Femur (tissue), 1 donor: ENCODE measurements around the gene OPCML.

Experiments used
- DNase-seq: peaks from one replicate; pipeline ENCODE4 v3.0.0-alpha.2; 2017

OPCML gene

DNA sequence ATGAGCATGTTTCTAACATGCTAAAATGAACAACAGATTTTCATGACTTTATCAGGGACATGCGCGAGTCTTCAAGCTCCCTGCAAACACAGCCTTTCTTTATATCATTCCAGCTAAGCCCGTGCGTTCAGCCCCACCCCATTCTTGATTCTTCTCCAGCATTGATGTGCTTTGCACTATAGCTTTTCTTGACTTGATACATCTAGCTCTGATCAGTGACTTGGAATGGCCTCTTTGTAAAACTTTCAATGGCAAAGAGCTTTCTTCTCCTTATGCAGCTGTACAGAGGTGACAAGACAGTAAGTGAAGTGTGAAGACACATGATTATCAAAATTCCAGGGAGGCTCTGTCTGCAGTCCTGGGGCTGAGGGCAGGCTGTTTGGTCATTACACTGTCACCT lies 561.0 kb downstream of the OPCML start:
- DNase-seq, result no peak

DNA sequence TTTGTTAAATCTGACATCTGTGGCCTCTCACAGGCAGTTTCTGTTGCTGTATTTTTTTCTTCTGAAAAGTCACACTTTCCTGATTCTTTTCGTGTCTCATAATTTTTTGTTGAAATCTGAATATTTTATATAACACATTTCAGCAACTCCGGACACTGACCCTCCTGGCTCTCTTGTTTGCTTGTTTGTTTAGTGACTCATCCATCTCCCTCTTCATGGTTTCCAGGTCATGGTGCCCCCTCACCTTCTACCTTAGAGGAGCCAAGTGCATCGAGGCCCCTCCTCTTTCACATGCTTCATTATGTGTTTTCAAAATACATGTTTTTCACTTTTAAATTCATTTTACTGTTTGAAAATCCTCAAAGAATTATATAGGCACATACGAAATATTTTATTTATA lies 562.4 kb downstream of the OPCML start:
- no peak for DNase-seq

- no peak for DNase-seq
Observed at GRCh38 chr11:132962041-132962440, 570.3 kb downstream of the OPCML start.

- DNase-seq, result no peak
Observed at GRCh38 chr11:132961453-132961852, 570.8 kb downstream of the OPCML start.

DNA sequence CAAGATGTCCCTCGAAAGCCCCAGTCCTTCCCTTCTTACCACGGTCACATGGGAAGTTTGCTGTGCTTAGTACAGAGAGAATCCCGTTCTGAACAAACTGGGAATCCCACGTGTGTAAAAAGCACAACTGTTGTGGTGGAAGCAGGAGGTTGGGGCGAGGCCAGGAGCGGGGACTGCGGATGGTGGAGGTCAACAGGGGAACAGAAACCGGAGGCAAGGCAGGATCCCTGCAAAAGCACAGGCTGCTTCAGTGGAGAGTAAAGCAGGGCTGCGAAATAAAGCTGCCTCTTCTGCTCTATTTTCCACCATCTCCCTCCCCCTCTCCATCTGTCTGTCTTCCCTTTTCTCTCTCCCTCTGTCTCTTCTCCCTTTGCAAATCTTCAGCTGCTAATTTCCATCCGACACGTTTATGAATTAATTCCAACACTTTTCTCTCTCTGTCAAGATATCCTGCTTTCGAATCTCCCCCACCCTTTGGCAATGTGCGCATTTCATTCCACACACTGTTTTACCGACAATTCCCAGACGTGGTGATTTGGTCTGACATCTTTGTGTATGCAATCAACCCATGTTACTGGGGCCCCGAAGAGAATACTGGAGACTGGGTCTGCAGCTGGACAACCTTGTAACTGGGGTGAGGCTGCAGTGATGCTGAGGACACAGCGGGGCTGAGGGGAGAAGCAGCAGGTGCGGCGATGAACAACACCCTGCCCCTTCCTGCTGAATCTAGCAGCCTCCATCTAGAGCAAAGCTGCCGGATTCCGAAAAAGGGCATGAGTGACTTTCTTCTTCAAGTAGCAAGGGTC lies 571.8 kb downstream of the OPCML start:
- DNase-seq, result no peak

GRCh38 chr11:132959693-132960092 lies 572.6 kb downstream of the OPCML start:
- DNase-seq, result no peak

DNA sequence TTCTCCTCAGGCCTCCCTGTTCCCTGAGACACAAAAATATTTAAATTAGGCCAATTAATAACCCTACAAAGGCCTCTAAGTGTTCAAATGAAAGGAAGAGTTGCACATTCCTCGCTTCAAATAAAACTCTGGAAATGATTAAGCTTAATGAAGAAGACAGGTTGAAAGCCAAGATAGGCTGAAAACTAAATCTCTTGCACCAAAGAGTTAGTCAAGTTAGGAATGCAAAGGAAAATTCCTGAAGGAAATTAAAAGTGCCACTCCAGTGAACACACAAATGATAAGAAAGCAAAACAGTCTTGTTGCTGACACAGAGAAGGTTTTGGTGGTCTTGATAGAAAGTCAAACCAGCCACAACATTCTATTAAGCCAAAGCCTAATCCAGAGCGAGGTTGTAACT lies 574.4 kb downstream of the OPCML start:
- no peak for DNase-seq

DNA sequence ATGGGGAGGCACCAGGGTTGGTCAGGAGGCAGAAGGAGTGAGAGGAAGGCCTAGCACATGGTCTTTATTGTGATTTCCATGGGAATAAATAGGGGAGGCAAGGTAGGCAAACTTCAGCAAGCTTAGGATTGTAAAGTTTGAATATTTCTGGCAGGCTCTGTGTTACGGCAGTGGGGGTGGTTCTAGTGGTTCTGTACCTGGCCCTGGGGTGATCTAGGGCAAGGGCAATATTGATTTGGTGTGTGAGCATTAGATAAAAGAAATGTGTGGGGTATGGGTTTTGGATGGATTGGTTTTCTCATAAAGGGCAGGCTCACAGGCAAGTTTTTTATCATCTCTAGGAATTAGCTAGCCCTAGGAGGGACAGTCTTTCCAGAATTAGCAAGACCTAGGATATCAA lies 584.0 kb downstream of the OPCML start:
- DNase-seq, result no peak

GRCh38 chr11:132944569-132944944 lies 587.7 kb downstream of the OPCML start:
- DNase-seq, result no peak

DNA sequence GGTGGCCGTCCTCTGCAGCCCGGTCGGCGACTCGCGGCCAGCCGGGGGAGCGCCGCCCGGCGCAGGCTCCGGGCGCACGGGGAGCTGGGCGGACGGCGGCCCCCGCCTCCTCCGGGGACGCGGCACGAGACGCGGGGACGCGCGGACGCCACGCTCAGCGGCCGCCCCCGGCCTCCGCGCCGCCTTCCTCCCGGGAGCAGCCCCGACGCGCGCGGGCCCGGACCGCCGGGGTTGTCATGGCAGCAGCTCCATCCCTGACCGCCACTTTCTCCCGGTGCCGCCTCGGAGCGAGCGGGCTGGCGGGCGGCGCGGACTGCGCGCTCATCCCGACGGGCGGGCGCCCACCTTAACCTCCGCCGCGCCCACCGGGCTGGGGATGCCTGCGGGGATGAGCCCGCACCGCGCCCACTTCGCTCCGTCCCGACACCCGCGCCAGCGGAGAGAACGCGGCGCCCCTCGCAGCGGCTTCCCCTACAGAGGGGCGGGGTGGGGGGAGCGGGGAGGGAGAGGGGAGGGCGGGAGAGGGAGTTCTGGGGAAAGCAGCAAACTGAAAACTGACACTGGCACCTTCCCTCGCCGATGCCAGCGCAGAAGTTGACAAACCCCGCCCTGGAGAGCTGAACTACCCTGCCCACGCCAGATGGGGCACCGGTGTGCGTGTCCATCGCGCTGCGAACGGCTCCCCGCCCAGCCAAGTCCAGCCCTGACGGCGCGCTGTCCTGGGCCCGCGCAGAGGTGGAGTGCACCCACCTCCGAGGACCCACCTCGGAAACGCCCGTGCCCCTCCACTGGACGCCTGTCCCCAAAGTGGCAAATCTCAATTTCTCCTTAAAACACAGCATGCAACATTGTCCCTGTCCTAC lies 588.4 kb downstream of the OPCML start:
- DNase-seq, result no peak

DNA sequence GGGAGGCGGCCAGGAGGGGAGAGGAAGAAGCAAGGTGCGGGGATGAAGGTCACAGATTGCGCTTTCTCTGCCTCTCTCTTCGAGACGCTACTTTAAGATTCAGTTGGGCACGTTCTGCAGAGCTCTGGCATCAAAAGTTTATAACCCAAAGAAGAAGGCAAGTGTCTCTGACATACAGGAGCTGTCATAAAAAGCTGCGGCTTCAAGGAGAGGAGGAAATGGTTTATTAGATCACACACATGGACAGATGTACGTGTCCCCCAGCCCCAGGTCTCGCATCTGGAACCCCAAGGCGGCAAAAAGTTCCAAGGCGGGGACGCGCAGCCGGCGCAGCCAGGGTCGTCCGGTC lies 589.0 kb downstream of the OPCML start:
- no peak for DNase-seq

- no peak for DNase-seq
Observed at GRCh38 chr11:132942611-132943356, 589.5 kb downstream of the OPCML start.

DNA sequence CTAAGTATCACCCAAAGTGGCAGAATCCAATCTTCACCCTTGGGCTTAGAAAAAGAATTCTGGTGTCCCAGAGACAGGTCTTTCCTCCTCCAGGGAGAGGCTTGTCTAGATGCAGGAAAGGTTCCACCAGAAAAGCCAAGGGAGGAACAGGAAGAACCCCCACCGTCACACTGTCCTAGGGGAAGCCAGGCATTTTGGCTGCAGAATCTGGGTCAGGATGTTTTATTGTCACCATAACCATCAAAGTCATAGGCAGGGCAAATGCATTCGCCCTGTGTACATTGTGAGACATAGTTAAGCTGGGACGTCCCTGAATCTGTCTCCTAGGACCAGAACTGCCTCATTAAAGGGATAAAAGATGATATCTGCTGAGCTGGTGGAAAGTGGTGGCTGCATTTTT lies 590.5 kb downstream of the OPCML start:
- no peak for DNase-seq

DNA sequence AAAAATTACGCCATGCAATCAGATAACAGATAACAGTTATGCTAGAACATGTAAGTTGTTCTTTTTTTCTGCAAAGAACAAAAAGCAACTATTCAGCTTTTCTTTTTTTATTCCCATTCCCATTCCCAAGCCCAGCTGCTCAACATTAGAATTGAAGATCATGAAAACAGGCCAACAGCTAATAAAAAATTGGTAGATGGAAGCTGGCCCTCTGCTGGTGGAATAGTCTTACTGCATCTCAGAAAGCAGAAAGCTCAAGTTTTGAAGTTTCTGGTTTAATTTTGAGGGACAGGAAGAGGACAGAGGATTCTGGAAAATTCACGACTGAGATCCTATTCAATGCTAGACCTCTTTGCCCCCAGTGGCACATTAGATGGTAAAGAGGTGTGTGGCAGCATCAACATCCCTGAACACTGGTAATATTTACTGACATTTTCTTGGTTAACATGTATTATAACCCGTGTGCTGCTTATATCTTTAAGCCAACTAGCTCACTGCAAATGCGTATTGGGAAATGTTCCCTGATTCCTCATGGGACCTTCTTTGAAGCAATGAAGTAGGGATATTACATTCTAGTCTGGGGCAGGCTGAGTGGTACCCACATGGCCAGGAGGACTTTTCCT lies 591.2 kb downstream of the OPCML start:
- no peak for DNase-seq

DNA sequence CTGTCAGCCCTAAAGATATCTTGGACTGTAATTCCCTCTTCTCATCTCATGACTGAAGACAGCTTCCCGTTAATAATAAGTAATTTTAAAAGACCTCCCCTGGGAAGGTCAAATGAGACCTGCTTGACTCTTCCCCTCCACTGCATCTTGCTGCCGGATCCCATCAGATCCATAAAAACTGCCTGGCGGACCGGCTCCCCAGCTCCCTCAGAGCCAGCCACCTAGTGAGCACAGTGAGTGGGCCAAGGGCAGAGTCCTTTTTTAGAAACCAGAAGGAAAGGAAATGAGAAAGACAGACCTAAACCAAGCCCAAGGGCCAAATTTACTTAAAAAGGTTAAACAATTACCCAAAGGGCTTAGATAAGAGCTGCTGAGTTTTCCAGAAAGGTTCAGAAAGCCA lies 595.3 kb downstream of the OPCML start:
- DNase-seq, result no peak

DNA sequence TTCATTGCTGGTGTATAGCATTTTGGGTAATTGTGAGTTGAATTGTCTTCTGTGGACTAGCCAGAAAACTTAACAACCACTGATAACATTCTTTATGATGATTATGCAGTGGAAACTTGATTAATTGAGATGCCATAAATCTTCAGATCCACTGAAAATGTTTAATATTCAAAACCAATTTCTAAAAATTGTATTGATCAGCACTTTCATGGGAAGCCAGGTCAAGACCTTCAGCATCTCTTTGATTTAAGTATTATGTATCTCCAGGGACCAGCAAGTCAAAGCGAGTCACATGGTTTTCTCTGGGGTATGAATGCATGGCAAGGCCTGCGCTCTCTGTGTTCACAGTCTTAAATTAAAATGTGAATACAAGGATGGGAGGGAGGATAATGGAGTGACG lies 596.9 kb downstream of the OPCML start:
- no peak for DNase-seq

DNA sequence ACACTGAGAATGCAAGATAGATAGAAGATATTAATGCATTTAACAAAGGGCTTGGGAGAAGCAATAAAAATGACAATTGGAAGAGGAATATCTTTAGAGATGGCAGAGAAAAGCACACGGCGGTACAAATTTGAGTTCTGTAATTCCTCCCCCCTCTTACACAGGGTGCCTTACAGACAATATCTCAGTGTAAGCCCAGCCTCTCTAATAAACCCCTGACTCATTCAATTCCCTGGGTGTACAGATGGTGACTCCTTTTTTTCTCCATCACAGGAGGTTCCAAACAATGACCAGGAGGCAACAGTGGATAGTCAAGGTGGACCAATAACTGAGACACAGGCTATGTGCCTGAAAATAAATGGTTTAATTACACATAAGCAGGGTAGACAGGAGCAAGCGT lies 598.6 kb downstream of the OPCML start:
- no peak for DNase-seq

- no peak for DNase-seq
Observed at GRCh38 chr11:132925825-132926469, 606.4 kb downstream of the OPCML start.

DNA sequence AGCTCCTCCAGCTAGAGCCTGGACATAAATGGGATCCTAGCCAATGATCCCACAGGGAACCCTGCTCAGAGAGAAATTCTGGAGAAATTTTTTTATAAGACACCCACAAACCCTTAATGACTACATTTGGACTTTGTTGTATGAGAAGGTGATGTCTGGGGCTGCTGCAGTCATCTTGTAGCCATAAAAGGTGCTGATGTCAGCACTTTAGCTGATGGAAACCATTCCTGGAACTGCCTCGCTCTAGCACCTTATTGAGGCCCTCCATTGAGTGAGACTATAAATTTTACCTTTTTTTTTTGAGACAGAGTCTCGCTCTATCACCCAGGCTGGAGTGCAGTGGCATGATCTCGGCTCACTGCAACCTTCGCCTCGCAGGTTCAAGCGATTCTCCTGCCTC lies 610.7 kb downstream of the OPCML start:
- DNase-seq, result no peak

DNA sequence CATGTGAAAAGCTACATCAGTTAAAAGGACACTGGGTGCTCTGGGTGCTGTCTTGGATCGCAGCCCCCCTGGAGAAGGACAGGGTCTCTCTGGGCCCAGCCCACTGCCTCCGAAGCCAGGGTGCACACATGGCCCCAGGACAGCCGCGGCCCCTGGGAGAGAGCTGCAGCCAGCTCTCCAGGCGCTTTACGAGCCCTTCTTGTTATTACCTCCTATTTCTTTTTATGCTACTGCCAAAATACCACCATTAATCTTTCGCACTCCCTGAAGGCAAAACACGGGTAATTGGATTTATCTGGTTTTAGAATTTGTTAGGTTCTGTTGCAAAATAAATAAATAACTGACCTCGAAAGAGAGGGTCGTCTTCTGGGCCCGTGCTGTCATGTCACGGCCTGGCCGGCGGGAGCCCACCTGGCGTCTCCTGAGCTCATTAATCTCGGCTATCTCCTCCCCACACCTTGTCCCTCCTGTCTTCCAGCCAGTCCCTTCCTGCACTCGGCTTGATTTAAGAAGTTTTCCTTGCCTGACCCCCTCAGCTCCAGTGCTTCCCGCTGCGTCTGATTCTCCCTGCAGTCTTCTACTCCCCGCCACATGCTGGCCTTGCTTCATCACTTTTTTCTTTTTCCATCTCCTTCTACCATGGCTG lies 611.7 kb downstream of the OPCML start:
- DNase-seq, result no peak

- no peak for DNase-seq
Observed at GRCh38 chr11:132914600-132914999, 617.7 kb downstream of the OPCML start.

GRCh38 chr11:132913886-132914285 lies 618.4 kb downstream of the OPCML start:
- no peak for DNase-seq
